Lower leg skin (tissue), 3 donors: ENCODE results near the gene DTNA.

Experiments
- POLR2A ChIP-seq, 2 donors: fragments of 450-650 bp; IDR thresholded peaks; one replicate each; pipeline ENCODE4 v1.6.1; 2016 to 2017; ENCODE audit warnings: antibody characterized with exemption in 2 of 2, mild to moderate bottlenecking in 1 of 2, moderate library complexity in 1 of 2
- TF ChIP-seq, protein P1 (sequence below), 3 donors: fragments of 450-650 bp; IDR thresholded peaks; one replicate each; pipeline ENCODE4 v1.5.1; 2016; ENCODE audit warnings: antibody characterized with exemption in 3 of 3, mild to moderate bottlenecking in 3 of 3, moderate library complexity in 2 of 3

- TF ChIP-seq POLR2A (IDR thresholded peaks at IDR 0.05) = no peak
- TF ChIP-seq, protein P1, sequence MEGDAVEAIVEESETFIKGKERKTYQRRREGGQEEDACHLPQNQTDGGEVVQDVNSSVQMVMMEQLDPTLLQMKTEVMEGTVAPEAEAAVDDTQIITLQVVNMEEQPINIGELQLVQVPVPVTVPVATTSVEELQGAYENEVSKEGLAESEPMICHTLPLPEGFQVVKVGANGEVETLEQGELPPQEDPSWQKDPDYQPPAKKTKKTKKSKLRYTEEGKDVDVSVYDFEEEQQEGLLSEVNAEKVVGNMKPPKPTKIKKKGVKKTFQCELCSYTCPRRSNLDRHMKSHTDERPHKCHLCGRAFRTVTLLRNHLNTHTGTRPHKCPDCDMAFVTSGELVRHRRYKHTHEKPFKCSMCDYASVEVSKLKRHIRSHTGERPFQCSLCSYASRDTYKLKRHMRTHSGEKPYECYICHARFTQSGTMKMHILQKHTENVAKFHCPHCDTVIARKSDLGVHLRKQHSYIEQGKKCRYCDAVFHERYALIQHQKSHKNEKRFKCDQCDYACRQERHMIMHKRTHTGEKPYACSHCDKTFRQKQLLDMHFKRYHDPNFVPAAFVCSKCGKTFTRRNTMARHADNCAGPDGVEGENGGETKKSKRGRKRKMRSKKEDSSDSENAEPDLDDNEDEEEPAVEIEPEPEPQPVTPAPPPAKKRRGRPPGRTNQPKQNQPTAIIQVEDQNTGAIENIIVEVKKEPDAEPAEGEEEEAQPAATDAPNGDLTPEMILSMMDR (IDR thresholded peaks at IDR 0.05) = no peak
Measured at GRCh38 chr18:34749721-34750120, 39.6 kb downstream of the DTNA start.
